HCT116 (cell line): ENCODE data around the gene ZBTB5. TPM values are rescaled to one million over a fixed set of nuclear protein-coding genes. Genes with fewer than 3 reads are reported as not detected.
"Not testable (repeated sequence)": the region's sequence is repeated elsewhere in the genome, so short reads cannot be mapped to it uniquely, and the experiment has no call there.

Experiments used
- ATAC-seq: fragments of 200-7000 bp; cut with Tn5 transposase; 2 replicates; pipeline ENCODE4 v1.9.1; 2020; ENCODE audit warnings: mild to moderate bottlenecking, moderate library complexity
- BruUV-seq: library from RNA; stranded (reverse); fragments of 400-500 nt; replicated peaks from 2 replicates; lab custom pipeline; 2021; lab: Mats Ljungman, UMichigan
- CTCF ChIA-PET: fragments of 300-600 bp; sonication (Branson Sonifier 250); formaldehyde crosslinking; loops from one replicate; lab custom pipeline; 2021; ENCODE audit warnings: antibody characterized with exemption; lab: Charles Lee
- POLR2A ChIA-PET: fragments of 300-600, 350-600 bp; sonication (Branson Sonifier 250); formaldehyde crosslinking; loops from one replicate; lab custom pipeline; 2021; ENCODE audit warnings: antibody characterized with exemption; lab: Charles Lee
- RAD21 ChIA-PET, 2 experiments: fragments of 300-600 bp; sonication (Branson Sonifier 250); formaldehyde crosslinking; loops; one replicate each; lab custom pipeline; 2023; ENCODE audit warnings: low total read pairs in 2 of 2; ENCODE audit not compliant: uncharacterized antibody in 2 of 2, unreplicated experiment in 2 of 2, low non-redundant PET in 1 of 2; lab: Charles Lee
- DNase-seq: peaks from one replicate; pipeline ENCODE4 v3.0.0-alpha.2; 2010; ENCODE audit warnings: low read depth, low spot score
- H2AFZ ChIP-seq: fragments of 200-600 bp; shearing (Covaris generic), sonication (generic); 2 replicates; pipeline ENCODE4 v1.6.1; 2017; ENCODE audit warnings: low read depth, mixed run types, mixed read lengths, antibody characterized with exemption, low read length; ENCODE audit not compliant: poor library complexity, severe bottlenecking
- H3K27ac ChIP-seq: 2 replicates; pipeline ENCODE4 v1.5.1; 2012; ENCODE audit warnings: low read depth, low read length
- H3K27me3 ChIP-seq: fragments of 200-600 bp; sonication (generic); 2 replicates; pipeline ENCODE4 v1.6.1; 2016; ENCODE audit warnings: mixed run types, low read length, mixed read lengths; ENCODE audit not compliant: insufficient read depth
- H3K36me3 ChIP-seq, 2 experiments: fragments of 200-500 bp in 1 of 2; fragments of 200-600 bp in 1 of 2; sonication (Bioruptor generic) in 1 of 2; sonication (generic) in 1 of 2; 2 replicates each; pipeline versions ENCODE4 v1.5.1 to v1.6.1; 2014 to 2016; ENCODE audit warnings: low read length in 2 of 2, inconsistent platforms in 1 of 2, mixed read lengths in 1 of 2, mixed run types in 1 of 2; ENCODE audit not compliant: insufficient read depth in 2 of 2, control insufficient read depth in 1 of 2
- H3K4me1 ChIP-seq, 2 experiments: fragments of 200-600 bp in 1 of 2; sonication (generic) in 1 of 2; 2 replicates each; pipeline versions ENCODE4 v1.5.1 to v1.6.1; 2012 to 2017; ENCODE audit warnings: low read length in 2 of 2, inconsistent platforms in 1 of 2, mild to moderate bottlenecking in 1 of 2, mixed read lengths in 1 of 2, mixed run types in 1 of 2, moderate library complexity in 1 of 2; ENCODE audit not compliant: insufficient read depth in 2 of 2, control insufficient read depth in 1 of 2
- H3K4me2 ChIP-seq: fragments of 200-600 bp; sonication (generic); 2 replicates; pipeline ENCODE4 v1.6.1; 2017; ENCODE audit warnings: mixed run types, low read length, mixed read lengths
- H3K4me3 ChIP-seq, 2 experiments: fragments of 200-600 bp in 1 of 2; sonication (generic) in 1 of 2; replicated peaks in 1 of 2; 2 replicates each; pipeline ENCODE4 v1.5.1; 2011 to 2016; ENCODE audit warnings: low read length in 2 of 2, control low read depth in 1 of 2, low read depth in 1 of 2, mild to moderate bottlenecking in 1 of 2, mixed read lengths in 1 of 2, mixed run types in 1 of 2
- H3K79me2 ChIP-seq: fragments of 200-600 bp; sonication (generic); 2 replicates; pipeline ENCODE4 v1.6.1; 2017; ENCODE audit warnings: mild to moderate bottlenecking, mixed run types, low read length, moderate library complexity, mixed read lengths; ENCODE audit not compliant: insufficient read depth
- H3K9ac ChIP-seq: fragments of 200-600 bp; sonication (generic); 2 replicates; pipeline ENCODE4 v1.6.1; 2016; ENCODE audit warnings: low read length, mixed read lengths
- H3K9me2 ChIP-seq: fragments of 200-600 bp; sonication (generic), shearing (Covaris generic); 2 replicates; pipeline ENCODE4 v1.6.1; 2017; ENCODE audit warnings: mixed run types, mild to moderate bottlenecking, moderate library complexity; ENCODE audit not compliant: insufficient read depth
- H3K9me3 ChIP-seq, 2 experiments: fragments of 200-500 bp in 1 of 2; fragments of 200-600 bp in 1 of 2; sonication (Bioruptor generic) in 1 of 2; sonication (generic) in 1 of 2; 2 replicates each; pipeline ENCODE4 v1.6.1; 2014 to 2017; ENCODE audit warnings: low read length in 2 of 2, mixed read lengths in 2 of 2, inconsistent platforms in 1 of 2, low read depth in 1 of 2, mild to moderate bottlenecking in 1 of 2, mixed run types in 1 of 2, moderate library complexity in 1 of 2; ENCODE audit not compliant: control insufficient read depth in 1 of 2, insufficient read depth in 1 of 2
- H4K20me1 ChIP-seq: fragments of 200-600 bp; sonication (generic), shearing (Covaris generic); 2 replicates; pipeline ENCODE4 v1.6.1; 2017; ENCODE audit warnings: mixed run types, mild to moderate bottlenecking, moderate library complexity; ENCODE audit not compliant: insufficient read depth
- ATF3 ChIP-seq: IDR thresholded peaks from 2 replicates; pipeline ENCODE4 v1.6.1; 2012
- CBX3 ChIP-seq: IDR thresholded peaks from 2 replicates; pipeline ENCODE4 v1.6.1; 2012; ENCODE audit warnings: low read depth
- ELF1 ChIP-seq: IDR thresholded peaks from 2 replicates; pipeline ENCODE4 v1.6.1; 2012; ENCODE audit warnings: low read depth, borderline replicate concordance
- POLR2A ChIP-seq: IDR thresholded peaks from 2 replicates; pipeline ENCODE4 v1.7.0; 2011; ENCODE audit warnings: borderline replicate concordance; ENCODE audit not compliant: insufficient read depth, insufficient read length; ENCODE audit errors: extremely low read depth
- POLR2AphosphoS5 ChIP-seq: IDR thresholded peaks from 2 replicates; pipeline ENCODE4 v1.6.1; 2011; ENCODE audit warnings: mild to moderate bottlenecking, low read depth, low read length, moderate library complexity
- RAD21 ChIP-seq: IDR thresholded peaks from 2 replicates; pipeline ENCODE4 v1.6.1; 2012; ENCODE audit warnings: low read depth, mild to moderate bottlenecking
- SRF ChIP-seq: IDR thresholded peaks from 2 replicates; pipeline ENCODE4 v1.6.1; 2012; ENCODE audit warnings: low read depth
- TCF7L2 ChIP-seq: IDR thresholded peaks from 2 replicates; pipeline ENCODE4 v1.7.0; 2011; ENCODE audit warnings: borderline replicate concordance, inconsistent platforms; ENCODE audit not compliant: insufficient read depth, insufficient read length; ENCODE audit errors: extremely low read depth
- YY1 ChIP-seq: IDR thresholded peaks from 2 replicates; pipeline ENCODE4 v1.6.1; 2011; ENCODE audit warnings: low read length, low read depth, moderate library complexity, mild to moderate bottlenecking; ENCODE audit not compliant: insufficient replicate concordance; ENCODE audit errors: extremely low read depth
- ZFX ChIP-seq: fragments of 450-650 bp; IDR thresholded peaks from 2 replicates; pipeline ENCODE4 v1.6.1; 2017
- ZNF274 ChIP-seq: fragments of 200-500 bp; sonication (Bioruptor generic); IDR thresholded peaks from 2 replicates; pipeline ENCODE4 v1.6.1; 2014; ENCODE audit warnings: mild to moderate bottlenecking, low read depth, low read length, inconsistent platforms
- intact Hi-C: fragments of 100-400 bp; cut with micrococcal nuclease; formaldehyde crosslinking; loops from 2 replicates; pipeline ENCODE4 v1.10.0; 2022
- total RNA-seq: library from RNA; stranded (reverse); gene quantifications from one replicate; pipeline ENCODE4 v1.2.1, GENCODE V29; 2021; ENCODE audit not compliant: unreplicated experiment
- TF ChIP-seq, protein P1 (sequence below), 3 experiments: fragments of 200-600 bp in 1 of 3; sonication (generic) in 1 of 3; IDR thresholded peaks in 2 of 3; conservative IDR thresholded peaks in 1 of 3; 2 replicates each; pipeline ENCODE4 v1.5.1; 2012 to 2017; ENCODE audit warnings: low read depth in 2 of 3, low read length in 2 of 3, antibody characterized with exemption in 1 of 3, borderline replicate concordance in 1 of 3, control low read depth in 1 of 3, mild to moderate bottlenecking in 1 of 3, mixed read lengths in 1 of 3, mixed run types in 1 of 3, moderate library complexity in 1 of 3; ENCODE audit not compliant: insufficient read depth in 1 of 3

ZBTB5 gene
- total RNA-seq, 1 experiment from 2014 or later: 22.3 TPM

GRCh38 chr9:37426846-37427245, 38.4 kb downstream of the ZBTB5 start:
- RAD21 ChIA-PET: no interaction called here
- Histone ChIP-seq H3K4me2 (no peak overlapping the region), H3K9ac (no peak overlapping the region), H3K4me1 (peaks cover 4 to 15% of the 10 kb centered on the region in 2 experiments; a peak in 3 of 4 replicates), H4K20me1 (no peaks in the 10 kb centered on the region), H3K9me2 (no peaks in the 10 kb centered on the region), H3K79me2 (peaks cover 47% of the 10 kb centered on the region), H3K27me3 (no peaks in the 10 kb centered on the region), H2AFZ (no peak overlapping the region), H3K36me3 (peaks cover 28 to 47% of the 10 kb centered on the region in 2 experiments), H3K9me3 (no peaks in the 10 kb centered on the region), H3K4me3 (no peak overlapping the region), H3K27ac (no peak overlapping the region)
- TF ChIP-seq CBX3: no peak
- ATAC-seq: no peak
- no peak for DNase-seq
- CTCF ChIA-PET: no interaction called here
- BruUV-seq: no TSS peak
- POLR2A ChIA-PET: no interaction called here
- intact Hi-C loops: no loop called here

DNA sequence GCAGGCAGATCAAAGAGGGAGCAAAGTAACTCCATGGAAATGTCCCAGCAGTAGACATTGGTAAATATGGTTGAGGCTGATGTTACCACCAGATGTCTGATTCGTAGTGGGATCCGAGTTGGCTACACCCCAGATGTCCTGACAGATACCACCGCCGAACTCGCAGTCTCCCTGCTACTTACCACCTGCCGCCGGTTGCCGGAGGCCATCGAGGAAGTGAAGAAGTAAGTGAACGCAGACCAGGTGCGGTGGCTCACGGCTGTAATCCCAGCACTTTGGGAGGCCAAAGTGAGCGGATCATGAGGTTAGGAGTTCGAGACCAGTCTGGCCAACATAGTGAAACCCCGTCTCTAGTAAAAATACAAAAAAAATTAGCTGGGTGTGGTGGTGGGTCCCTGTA, 38.8 kb downstream of the ZBTB5 start:
- ATAC-seq, H3K4me2 ChIP-seq, CTCF ChIA-PET, DNase-seq, H3K27me3 ChIP-seq, H2AFZ ChIP-seq, H3K4me3 ChIP-seq, H3K9me2 ChIP-seq, BruUV-seq, H3K9ac ChIP-seq, H3K9me3 ChIP-seq, intact Hi-C loops, H3K27ac ChIP-seq, RAD21 ChIA-PET, H4K20me1 ChIP-seq, POLR2A ChIA-PET: not testable (repeated sequence)
- H3K4me1 ChIP-seq: peaks cover 4 to 18% of the 10 kb centered on the region in 2 experiments; a peak in 3 of 4 replicates
- peaks cover 27 to 42% of the 10 kb centered on the region in 2 experiments for H3K36me3 ChIP-seq
- H3K79me2 ChIP-seq: peaks cover 47% of the 10 kb centered on the region

DNA sequence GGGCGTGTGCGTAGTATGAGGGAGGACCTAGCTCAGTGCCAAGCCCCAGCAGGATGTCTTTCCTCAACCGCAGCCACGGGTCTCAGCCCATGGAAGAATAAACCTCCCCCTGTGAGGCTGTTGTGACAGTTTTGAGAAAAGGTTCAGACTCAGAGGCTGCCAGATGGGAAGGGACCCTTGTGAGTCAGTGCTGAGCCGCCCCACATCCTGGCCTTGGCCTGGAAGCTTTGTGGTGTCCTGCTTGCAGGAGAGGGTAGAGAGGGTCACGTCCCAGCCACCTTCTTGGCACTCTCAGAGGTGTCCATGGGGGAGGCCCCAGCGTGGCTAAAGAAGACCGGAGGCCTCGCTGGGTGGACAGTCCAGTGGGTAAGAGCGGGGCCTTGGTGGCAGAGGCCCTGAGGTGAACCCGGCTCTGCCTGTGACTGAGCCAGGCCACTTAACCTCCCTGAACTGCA, 39.9 kb downstream of the ZBTB5 start:
- BruUV-seq: no TSS peak
- TF ChIP-seq SRF: no peak
- TF ChIP-seq ZFX: no peak
- no peak for TF ChIP-seq ELF1
- TF ChIP-seq TCF7L2: no peak
- TF ChIP-seq POLR2AphosphoS5: no peak
- TF ChIP-seq, protein P1, sequence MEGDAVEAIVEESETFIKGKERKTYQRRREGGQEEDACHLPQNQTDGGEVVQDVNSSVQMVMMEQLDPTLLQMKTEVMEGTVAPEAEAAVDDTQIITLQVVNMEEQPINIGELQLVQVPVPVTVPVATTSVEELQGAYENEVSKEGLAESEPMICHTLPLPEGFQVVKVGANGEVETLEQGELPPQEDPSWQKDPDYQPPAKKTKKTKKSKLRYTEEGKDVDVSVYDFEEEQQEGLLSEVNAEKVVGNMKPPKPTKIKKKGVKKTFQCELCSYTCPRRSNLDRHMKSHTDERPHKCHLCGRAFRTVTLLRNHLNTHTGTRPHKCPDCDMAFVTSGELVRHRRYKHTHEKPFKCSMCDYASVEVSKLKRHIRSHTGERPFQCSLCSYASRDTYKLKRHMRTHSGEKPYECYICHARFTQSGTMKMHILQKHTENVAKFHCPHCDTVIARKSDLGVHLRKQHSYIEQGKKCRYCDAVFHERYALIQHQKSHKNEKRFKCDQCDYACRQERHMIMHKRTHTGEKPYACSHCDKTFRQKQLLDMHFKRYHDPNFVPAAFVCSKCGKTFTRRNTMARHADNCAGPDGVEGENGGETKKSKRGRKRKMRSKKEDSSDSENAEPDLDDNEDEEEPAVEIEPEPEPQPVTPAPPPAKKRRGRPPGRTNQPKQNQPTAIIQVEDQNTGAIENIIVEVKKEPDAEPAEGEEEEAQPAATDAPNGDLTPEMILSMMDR (IDR thresholded peaks at IDR 0.05 in 2 of 3, conservative IDR thresholded peaks at IDR 0.05 in 1 of 3; ENCODE audit: borderline replicate concordance in 1 of 3, insufficient read depth in 1 of 3, low read depth in 2 of 3, low read length in 2 of 3): no peak
- TF ChIP-seq CBX3: no peak
- no peak for TF ChIP-seq RAD21
- no peak for TF ChIP-seq ATF3
- no peak for TF ChIP-seq ZNF274
- TF ChIP-seq YY1: no peak
- no peak for TF ChIP-seq POLR2A

More for the DNA sequence above, 39.9 kb downstream of the ZBTB5 start:
- H3K9me2 ChIP-seq: no peaks in the 10 kb centered on the region
- no peak overlapping the region for H3K27ac ChIP-seq
- ChIA-PET CTCF (no interaction called here), RAD21 (no interaction called here), POLR2A (no interaction called here)
- peaks cover 27 to 38% of the 10 kb centered on the region in 2 experiments for H3K36me3 ChIP-seq
- H3K79me2 ChIP-seq: peaks cover 47% of the 10 kb centered on the region
- H3K4me1 ChIP-seq: peaks cover 4 to 18% of the 10 kb centered on the region in 2 experiments; a peak in 3 of 4 replicates
- H3K9ac ChIP-seq: no peak overlapping the region
- H3K27me3 ChIP-seq: no peaks in the 10 kb centered on the region
- intact Hi-C loops: no loop called here
- H2AFZ ChIP-seq: no peak overlapping the region
- ATAC-seq: no peak
- H3K4me2 ChIP-seq: no peak overlapping the region
- H4K20me1 ChIP-seq: no peaks in the 10 kb centered on the region
- no peak for DNase-seq
- H3K9me3 ChIP-seq: no peaks in the 10 kb centered on the region
- no peak overlapping the region for H3K4me3 ChIP-seq
